SK-N-SH treated with all-trans-retinoic acid at 6 μM for 48 hours (cell line): ENCODE measurements around the gene PRIMA1.

Source experiments
- ATAC-seq: fragments of 200-7000 bp; cut with Tn5 transposase; 3 replicates; pipeline ENCODE4 v1.9.1; 2020; ENCODE audit warnings: mild to moderate bottlenecking, moderate library complexity
- ARNTL ChIP-seq: fragments of 450-650 bp; formaldehyde crosslinking; IDR thresholded peaks from 2 replicates; pipeline ENCODE4 v1.5.0; 2020; ENCODE audit warnings: low read depth, mild to moderate bottlenecking, moderate library complexity, borderline replicate concordance
- BACH2 ChIP-seq: fragments of 250-450 bp; sonication (Bioruptor Pico); IDR thresholded peaks from 2 replicates; pipeline ENCODE4 v1.9.0; 2021; ENCODE audit warnings: mild to moderate bottlenecking, borderline replicate concordance
- ESRRG ChIP-seq: fragments of 250-450 bp; sonication (Bioruptor Pico); IDR thresholded peaks from 2 replicates; pipeline ENCODE4 v1.6.1; 2021; ENCODE audit warnings: mild to moderate bottlenecking
- GLIS3 ChIP-seq: fragments of 250-450 bp; sonication (Bioruptor Pico); IDR thresholded peaks from 2 replicates; pipeline ENCODE4 v1.5.0; 2020; ENCODE audit warnings: mild to moderate bottlenecking, moderate library complexity
- ISL1 ChIP-seq: fragments of 250-450 bp; sonication (Bioruptor Pico); IDR thresholded peaks from 2 replicates; pipeline ENCODE4 v2.1.2; 2022; ENCODE audit warnings: mild to moderate bottlenecking, moderate library complexity
- OSR1 ChIP-seq: fragments of 250-450 bp; sonication (Bioruptor Pico); IDR thresholded peaks from 2 replicates; pipeline ENCODE4 v1.8.0; 2022; ENCODE audit warnings: moderate library complexity, mild to moderate bottlenecking, inconsistent platforms
- PPARA ChIP-seq: fragments of 250-450 bp; sonication (Bioruptor Pico); IDR thresholded peaks from 2 replicates; pipeline ENCODE4 v1.5.0; 2020; ENCODE audit warnings: mild to moderate bottlenecking, borderline replicate concordance
- SNAI2 ChIP-seq: fragments of 250-450 bp; sonication (Bioruptor Pico); IDR thresholded peaks from 2 replicates; pipeline ENCODE4 v1.5.0; 2020; ENCODE audit warnings: mild to moderate bottlenecking, moderate library complexity
- TCF4 ChIP-seq: fragments of 250-450 bp; sonication (Bioruptor Pico); IDR thresholded peaks from 2 replicates; pipeline ENCODE4 v1.8.0; 2021; ENCODE audit warnings: mild to moderate bottlenecking, moderate library complexity, borderline replicate concordance
- TOX ChIP-seq: fragments of 250-450 bp; sonication (Bioruptor Pico); IDR thresholded peaks from 2 replicates; pipeline ENCODE4 v1.8.0; 2021; ENCODE audit warnings: mild to moderate bottlenecking, moderate library complexity, borderline replicate concordance
- ZC3H10 ChIP-seq: fragments of 250-450 bp; sonication (Bioruptor Pico); IDR thresholded peaks from 2 replicates; pipeline ENCODE4 v1.5.1; 2021; ENCODE audit warnings: mild to moderate bottlenecking, moderate library complexity
- ZFP3 ChIP-seq: fragments of 250-450 bp; sonication (Bioruptor Pico); IDR thresholded peaks from 2 replicates; pipeline ENCODE4 v1.5.0; 2020; ENCODE audit warnings: mild to moderate bottlenecking, moderate library complexity
- ZFP30 ChIP-seq: fragments of 450-650 bp; formaldehyde crosslinking; IDR thresholded peaks from 2 replicates; pipeline ENCODE4 v1.5.0; 2022; ENCODE audit warnings: mild to moderate bottlenecking, moderate library complexity
- ZNF565 ChIP-seq: fragments of 450-650 bp; formaldehyde crosslinking; conservative IDR thresholded peaks from 2 replicates; pipeline ENCODE4 v1.5.0; 2020; ENCODE audit warnings: low read depth, mild to moderate bottlenecking, moderate library complexity
- ZNF70 ChIP-seq: fragments of 450-650 bp; formaldehyde crosslinking; IDR thresholded peaks from 2 replicates; pipeline ENCODE4 v1.5.0; 2020; ENCODE audit warnings: mild to moderate bottlenecking, moderate library complexity
- ZNF8 ChIP-seq: fragments of 450-650 bp; formaldehyde crosslinking; IDR thresholded peaks from 2 replicates; pipeline ENCODE4 v1.5.0; 2020; ENCODE audit warnings: mild to moderate bottlenecking, moderate library complexity
- TF ChIP-seq, protein P1 (sequence below): fragments of 250-450 bp; sonication (Bioruptor Pico); IDR thresholded peaks from 2 replicates; pipeline ENCODE4 v1.5.0; 2020; ENCODE audit warnings: mild to moderate bottlenecking, moderate library complexity
- TF ChIP-seq, protein P2 (sequence below): fragments of 250-450 bp; sonication (Bioruptor Pico); IDR thresholded peaks from 2 replicates; pipeline ENCODE4 v1.8.0; 2020; ENCODE audit warnings: mild to moderate bottlenecking, moderate library complexity, borderline replicate concordance
- TF ChIP-seq, protein P3 (sequence below): fragments of 250-450 bp; sonication (Bioruptor Pico); IDR thresholded peaks from 2 replicates; pipeline ENCODE4 v1.8.0; 2021; ENCODE audit warnings: low read depth, mild to moderate bottlenecking, moderate library complexity, borderline replicate concordance
- TF ChIP-seq, protein P4 (sequence below): fragments of 250-450 bp; sonication (Bioruptor Pico); IDR thresholded peaks from 2 replicates; pipeline ENCODE4 v1.5.1; 2020; ENCODE audit warnings: low read depth, mild to moderate bottlenecking, moderate library complexity
- TF ChIP-seq, protein P5 (sequence below): fragments of 250-450 bp; sonication (Bioruptor Pico); IDR thresholded peaks from 2 replicates; pipeline ENCODE4 v1.5.1; 2021; ENCODE audit warnings: mild to moderate bottlenecking, moderate library complexity

Gene PRIMA1

DNA sequence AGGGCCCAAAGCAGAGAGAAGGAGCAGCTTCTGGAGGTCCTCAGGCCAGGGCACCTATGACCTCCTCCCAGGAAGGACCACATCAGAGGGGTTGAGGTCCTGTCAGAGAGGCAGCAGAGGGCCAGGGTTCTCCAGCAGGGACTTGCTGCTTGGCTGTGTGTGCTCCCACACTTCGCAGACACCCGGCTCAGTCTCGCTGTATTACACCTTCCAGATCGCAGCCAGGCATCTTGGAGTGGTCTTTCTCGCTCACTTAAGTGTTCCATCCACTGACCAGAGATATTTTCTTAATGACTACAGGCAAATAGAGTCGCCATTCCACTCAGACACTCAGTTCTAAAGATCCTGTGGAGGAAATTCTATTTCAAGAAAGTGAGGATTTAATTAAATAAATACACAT is 84.3 kb downstream of the PRIMA1 start:
- TF ChIP-seq, protein P1, sequence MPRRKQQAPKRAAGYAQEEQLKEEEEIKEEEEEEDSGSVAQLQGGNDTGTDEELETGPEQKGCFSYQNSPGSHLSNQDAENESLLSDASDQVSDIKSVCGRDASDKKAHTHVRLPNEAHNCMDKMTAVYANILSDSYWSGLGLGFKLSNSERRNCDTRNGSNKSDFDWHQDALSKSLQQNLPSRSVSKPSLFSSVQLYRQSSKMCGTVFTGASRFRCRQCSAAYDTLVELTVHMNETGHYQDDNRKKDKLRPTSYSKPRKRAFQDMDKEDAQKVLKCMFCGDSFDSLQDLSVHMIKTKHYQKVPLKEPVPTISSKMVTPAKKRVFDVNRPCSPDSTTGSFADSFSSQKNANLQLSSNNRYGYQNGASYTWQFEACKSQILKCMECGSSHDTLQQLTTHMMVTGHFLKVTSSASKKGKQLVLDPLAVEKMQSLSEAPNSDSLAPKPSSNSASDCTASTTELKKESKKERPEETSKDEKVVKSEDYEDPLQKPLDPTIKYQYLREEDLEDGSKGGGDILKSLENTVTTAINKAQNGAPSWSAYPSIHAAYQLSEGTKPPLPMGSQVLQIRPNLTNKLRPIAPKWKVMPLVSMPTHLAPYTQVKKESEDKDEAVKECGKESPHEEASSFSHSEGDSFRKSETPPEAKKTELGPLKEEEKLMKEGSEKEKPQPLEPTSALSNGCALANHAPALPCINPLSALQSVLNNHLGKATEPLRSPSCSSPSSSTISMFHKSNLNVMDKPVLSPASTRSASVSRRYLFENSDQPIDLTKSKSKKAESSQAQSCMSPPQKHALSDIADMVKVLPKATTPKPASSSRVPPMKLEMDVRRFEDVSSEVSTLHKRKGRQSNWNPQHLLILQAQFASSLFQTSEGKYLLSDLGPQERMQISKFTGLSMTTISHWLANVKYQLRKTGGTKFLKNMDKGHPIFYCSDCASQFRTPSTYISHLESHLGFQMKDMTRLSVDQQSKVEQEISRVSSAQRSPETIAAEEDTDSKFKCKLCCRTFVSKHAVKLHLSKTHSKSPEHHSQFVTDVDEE = no peak
- TF ChIP-seq, protein P2, sequence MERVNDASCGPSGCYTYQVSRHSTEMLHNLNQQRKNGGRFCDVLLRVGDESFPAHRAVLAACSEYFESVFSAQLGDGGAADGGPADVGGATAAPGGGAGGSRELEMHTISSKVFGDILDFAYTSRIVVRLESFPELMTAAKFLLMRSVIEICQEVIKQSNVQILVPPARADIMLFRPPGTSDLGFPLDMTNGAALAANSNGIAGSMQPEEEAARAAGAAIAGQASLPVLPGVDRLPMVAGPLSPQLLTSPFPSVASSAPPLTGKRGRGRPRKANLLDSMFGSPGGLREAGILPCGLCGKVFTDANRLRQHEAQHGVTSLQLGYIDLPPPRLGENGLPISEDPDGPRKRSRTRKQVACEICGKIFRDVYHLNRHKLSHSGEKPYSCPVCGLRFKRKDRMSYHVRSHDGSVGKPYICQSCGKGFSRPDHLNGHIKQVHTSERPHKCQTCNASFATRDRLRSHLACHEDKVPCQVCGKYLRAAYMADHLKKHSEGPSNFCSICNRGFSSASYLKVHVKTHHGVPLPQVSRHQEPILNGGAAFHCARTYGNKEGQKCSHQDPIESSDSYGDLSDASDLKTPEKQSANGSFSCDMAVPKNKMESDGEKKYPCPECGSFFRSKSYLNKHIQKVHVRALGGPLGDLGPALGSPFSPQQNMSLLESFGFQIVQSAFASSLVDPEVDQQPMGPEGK (CRISPR knock-in tag) = no peak
- TF ChIP-seq ISL1 (CRISPR knock-in tag) (no peak), ZNF8 (CRISPR knock-in tag) (no peak), ZNF565 (no peak), TCF4 (no peak), PPARA (CRISPR knock-in tag) (no peak), ZNF70 (no peak), BACH2 (no peak), SNAI2 (no peak), ARNTL (CRISPR knock-in tag) (no peak), GLIS3 (CRISPR knock-in tag) (no peak)

DNA sequence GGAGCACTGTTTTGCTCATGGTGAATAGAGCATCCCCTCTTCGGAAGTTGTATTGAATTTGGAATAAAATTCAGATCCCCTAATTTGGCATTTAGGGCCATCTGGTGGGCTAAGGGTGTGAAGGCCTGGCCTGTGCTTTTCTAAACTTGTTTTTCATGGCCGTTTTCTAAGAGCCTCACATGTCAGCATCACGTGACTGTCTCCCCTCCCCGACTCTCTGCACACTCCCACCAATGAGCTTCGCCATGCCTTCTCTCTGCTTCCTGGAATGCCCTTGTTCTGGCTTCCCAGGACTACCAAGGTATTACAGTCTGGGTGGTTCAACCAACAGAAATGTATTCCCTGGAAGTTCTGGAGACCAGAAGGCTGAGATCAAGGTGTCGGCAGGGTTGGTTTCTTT is 85.3 kb downstream of the PRIMA1 start:
- TF ChIP-seq ISL1 (CRISPR knock-in tag) = no peak
- no peak for ATAC-seq

More for the DNA sequence above, 84.3 kb downstream of the PRIMA1 start:
- no peak for ATAC-seq

DNA sequence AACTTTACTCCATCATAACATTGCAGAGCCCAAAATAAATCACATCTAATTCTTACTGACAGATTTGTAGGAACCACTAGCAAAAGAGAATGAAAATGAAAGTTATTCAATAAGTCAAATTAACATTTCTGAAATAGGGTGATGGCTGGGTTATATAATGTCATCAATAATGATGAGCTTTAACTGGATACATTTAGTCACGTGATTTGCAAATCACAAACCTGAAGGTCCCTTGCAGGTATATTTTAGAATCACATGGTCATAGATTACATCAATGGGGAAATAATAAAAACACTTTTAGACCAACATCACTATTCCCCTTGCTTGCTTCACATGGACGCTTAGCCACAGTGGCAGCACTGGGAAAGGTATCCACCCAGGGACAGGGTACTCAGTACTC is 86.7 kb downstream of the PRIMA1 start:
- no peak for ATAC-seq
- TF ChIP-seq, protein P3, sequence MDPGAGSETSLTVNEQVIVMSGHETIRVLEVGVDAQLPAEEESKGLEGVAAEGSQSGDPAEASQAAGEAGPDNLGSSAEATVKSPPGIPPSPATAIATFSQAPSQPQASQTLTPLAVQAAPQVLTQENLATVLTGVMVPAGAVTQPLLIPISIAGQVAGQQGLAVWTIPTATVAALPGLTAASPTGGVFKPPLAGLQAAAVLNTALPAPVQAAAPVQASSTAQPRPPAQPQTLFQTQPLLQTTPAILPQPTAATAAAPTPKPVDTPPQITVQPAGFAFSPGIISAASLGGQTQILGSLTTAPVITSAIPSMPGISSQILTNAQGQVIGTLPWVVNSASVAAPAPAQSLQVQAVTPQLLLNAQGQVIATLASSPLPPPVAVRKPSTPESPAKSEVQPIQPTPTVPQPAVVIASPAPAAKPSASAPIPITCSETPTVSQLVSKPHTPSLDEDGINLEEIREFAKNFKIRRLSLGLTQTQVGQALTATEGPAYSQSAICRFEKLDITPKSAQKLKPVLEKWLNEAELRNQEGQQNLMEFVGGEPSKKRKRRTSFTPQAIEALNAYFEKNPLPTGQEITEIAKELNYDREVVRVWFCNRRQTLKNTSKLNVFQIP (CRISPR knock-in tag) = no peak
- TF ChIP-seq ZNF8 (CRISPR knock-in tag) (no peak), ESRRG (CRISPR knock-in tag) (no peak), BACH2 (no peak), PPARA (CRISPR knock-in tag) (no peak), ZNF565 (no peak), ARNTL (CRISPR knock-in tag) (no peak), ZFP3 (CRISPR knock-in tag) (no peak), TCF4 (no peak), ZC3H10 (CRISPR knock-in tag) (no peak), OSR1 (no peak)
- TF ChIP-seq, protein P1 = no peak

DNA sequence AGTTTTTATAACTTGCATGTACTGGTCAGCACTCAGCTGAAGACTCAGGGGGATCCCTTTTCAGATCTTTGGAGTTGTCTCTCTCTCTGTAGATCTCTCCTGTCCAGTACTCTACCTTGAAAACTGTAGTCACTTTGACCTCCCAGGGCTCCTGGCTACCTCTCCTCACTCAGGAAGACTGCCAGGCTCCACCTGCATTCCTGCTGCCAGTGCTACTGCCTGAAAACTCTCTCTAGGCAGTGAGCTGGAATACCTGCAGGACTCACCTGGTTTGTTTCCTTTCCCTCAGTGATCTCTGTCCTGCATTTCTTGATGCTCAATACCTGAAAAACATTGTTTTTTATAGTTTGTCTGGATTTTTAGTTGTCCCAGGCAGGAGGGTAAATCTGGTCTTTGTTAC is 87.4 kb downstream of the PRIMA1 start:
- no peak for ATAC-seq
- TF ChIP-seq ISL1 (CRISPR knock-in tag) (no peak), TOX (no peak), TCF4 (no peak), ZNF70 (no peak), BACH2 (no peak), ZNF8 (CRISPR knock-in tag) (no peak), OSR1 (no peak), ZC3H10 (CRISPR knock-in tag) (no peak), PPARA (CRISPR knock-in tag) (no peak), ZFP30 (CRISPR knock-in tag) (no peak), ZNF565 (no peak), GLIS3 (CRISPR knock-in tag) (no peak)
- TF ChIP-seq, protein P4, sequence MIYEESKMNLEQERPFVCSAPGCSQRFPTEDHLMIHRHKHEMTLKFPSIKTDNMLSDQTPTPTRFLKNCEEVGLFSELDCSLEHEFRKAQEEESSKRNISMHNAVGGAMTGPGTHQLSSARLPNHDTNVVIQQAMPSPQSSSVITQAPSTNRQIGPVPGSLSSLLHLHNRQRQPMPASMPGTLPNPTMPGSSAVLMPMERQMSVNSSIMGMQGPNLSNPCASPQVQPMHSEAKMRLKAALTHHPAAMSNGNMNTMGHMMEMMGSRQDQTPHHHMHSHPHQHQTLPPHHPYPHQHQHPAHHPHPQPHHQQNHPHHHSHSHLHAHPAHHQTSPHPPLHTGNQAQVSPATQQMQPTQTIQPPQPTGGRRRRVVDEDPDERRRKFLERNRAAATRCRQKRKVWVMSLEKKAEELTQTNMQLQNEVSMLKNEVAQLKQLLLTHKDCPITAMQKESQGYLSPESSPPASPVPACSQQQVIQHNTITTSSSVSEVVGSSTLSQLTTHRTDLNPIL (CRISPR knock-in tag) = no peak
- TF ChIP-seq, protein P2 (CRISPR knock-in tag) = no peak
- TF ChIP-seq, protein P5, sequence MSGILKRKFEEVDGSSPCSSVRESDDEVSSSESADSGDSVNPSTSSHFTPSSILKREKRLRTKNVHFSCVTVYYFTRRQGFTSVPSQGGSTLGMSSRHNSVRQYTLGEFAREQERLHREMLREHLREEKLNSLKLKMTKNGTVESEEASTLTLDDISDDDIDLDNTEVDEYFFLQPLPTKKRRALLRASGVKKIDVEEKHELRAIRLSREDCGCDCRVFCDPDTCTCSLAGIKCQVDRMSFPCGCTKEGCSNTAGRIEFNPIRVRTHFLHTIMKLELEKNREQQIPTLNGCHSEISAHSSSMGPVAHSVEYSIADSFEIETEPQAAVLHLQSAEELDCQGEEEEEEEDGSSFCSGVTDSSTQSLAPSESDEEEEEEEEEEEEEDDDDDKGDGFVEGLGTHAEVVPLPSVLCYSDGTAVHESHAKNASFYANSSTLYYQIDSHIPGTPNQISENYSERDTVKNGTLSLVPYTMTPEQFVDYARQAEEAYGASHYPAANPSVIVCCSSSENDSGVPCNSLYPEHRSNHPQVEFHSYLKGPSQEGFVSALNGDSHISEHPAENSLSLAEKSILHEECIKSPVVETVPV (CRISPR knock-in tag) = no peak
